Measurements from ENCODE around the gene USP40. TPM values are rescaled to one million over a fixed set of nuclear protein-coding genes. Genes with fewer than 3 reads are reported as not detected.

Gene USP40
- total RNA-seq, 1 experiment from 2014 or later: 34.9 TPM

- no peak for DNase-seq (ENCODE audit: low read depth, low spot score)
- POLR2A ChIA-PET: no interaction called here
- CTCF ChIA-PET: no interaction called here
These were observed 52.5 kb downstream of the USP40 start for GRCh38 chr2:233513953-233514655.

More at GRCh38 chr2:233513953-233514655, 52.5 kb downstream of the USP40 start:
- RAD21 ChIA-PET (ENCODE audit: low non-redundant PET in 1 of 2, low total read pairs in 2 of 2, uncharacterized antibody in 2 of 2, unreplicated experiment in 2 of 2): no interaction called here
- BruUV-seq (replicated peaks): no TSS peak
- Histone ChIP-seq H3K4me3 (replicated peaks in 1 of 2; ENCODE audit: low read depth in 1 of 2, low read length in 2 of 2) (no peak overlapping the region), H3K27ac (ENCODE audit: low read depth, low read length) (no peak overlapping the region), H3K36me3 (ENCODE audit: control insufficient read depth in 1 of 2, insufficient read depth in 2 of 2, low read length in 2 of 2) (0 out of 4 replicates have a peak, but pooled peaks cover 0 to 6% of the 10 kb centered on the region in 2 experiments), H3K79me2 (ENCODE audit: insufficient read depth, low read length) (no peaks in the 10 kb centered on the region), H3K9ac (ENCODE audit: low read length) (no peak overlapping the region), H4K20me1 (ENCODE audit: insufficient read depth) (no peaks in the 10 kb centered on the region), H3K9me3 (ENCODE audit: control insufficient read depth in 1 of 2, insufficient read depth in 1 of 2, low read depth in 1 of 2, low read length in 2 of 2) (no peaks in the 10 kb centered on the region), H3K4me2 (ENCODE audit: low read length) (no peak overlapping the region), H3K27me3 (ENCODE audit: insufficient read depth, low read length) (no peaks in the 10 kb centered on the region), H3K9me2 (ENCODE audit: insufficient read depth) (no peaks in the 10 kb centered on the region), H3K4me1 (ENCODE audit: control insufficient read depth in 1 of 2, insufficient read depth in 2 of 2, low read length in 2 of 2) (no peaks in the 10 kb centered on the region), H2AFZ (ENCODE audit: low read depth, low read length, poor library complexity, severe bottlenecking) (no peak overlapping the region)
- no peak for ATAC-seq
- TF ChIP-seq CTCF (IDR thresholded peaks at IDR 0.05 in 2 of 3, conservative IDR thresholded peaks at IDR 0.05 in 1 of 3; ENCODE audit: borderline replicate concordance in 1 of 3, insufficient read depth in 1 of 3, low read depth in 2 of 3, low read length in 2 of 3) (no peak), POLR2AphosphoS5 (IDR thresholded peaks at IDR 0.05; ENCODE audit: low read depth, low read length) (no peak), EGR1 (IDR thresholded peaks at IDR 0.05; ENCODE audit: low read depth) (no peak), ELF1 (IDR thresholded peaks at IDR 0.05; ENCODE audit: borderline replicate concordance, low read depth) (no peak), ZNF274 (IDR thresholded peaks at IDR 0.05; ENCODE audit: low read depth, low read length) (no peak), CEBPB (IDR thresholded peaks at IDR 0.05; ENCODE audit: low read depth) (no peak), SP1 (IDR thresholded peaks at IDR 0.05; ENCODE audit: low read depth) (no peak), ATF3 (IDR thresholded peaks at IDR 0.05) (no peak)
- TF ChIP-seq, protein P1, sequence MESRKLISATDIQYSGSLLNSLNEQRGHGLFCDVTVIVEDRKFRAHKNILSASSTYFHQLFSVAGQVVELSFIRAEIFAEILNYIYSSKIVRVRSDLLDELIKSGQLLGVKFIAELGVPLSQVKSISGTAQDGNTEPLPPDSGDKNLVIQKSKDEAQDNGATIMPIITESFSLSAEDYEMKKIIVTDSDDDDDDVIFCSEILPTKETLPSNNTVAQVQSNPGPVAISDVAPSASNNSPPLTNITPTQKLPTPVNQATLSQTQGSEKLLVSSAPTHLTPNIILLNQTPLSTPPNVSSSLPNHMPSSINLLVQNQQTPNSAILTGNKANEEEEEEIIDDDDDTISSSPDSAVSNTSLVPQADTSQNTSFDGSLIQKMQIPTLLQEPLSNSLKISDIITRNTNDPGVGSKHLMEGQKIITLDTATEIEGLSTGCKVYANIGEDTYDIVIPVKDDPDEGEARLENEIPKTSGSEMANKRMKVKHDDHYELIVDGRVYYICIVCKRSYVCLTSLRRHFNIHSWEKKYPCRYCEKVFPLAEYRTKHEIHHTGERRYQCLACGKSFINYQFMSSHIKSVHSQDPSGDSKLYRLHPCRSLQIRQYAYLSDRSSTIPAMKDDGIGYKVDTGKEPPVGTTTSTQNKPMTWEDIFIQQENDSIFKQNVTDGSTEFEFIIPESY (IDR thresholded peaks at IDR 0.05; ENCODE audit: extremely low read depth, insufficient replicate concordance, low read length): no peak
- intact Hi-C loops (cut with micrococcal nuclease): no loop called here

Data from HCT116 (cell line).